GM12892 (cell line): ENCODE results near the gene FABP3.

Experiments used
- DNase-seq: peaks from one replicate; pipeline ENCODE4 v3.0.0; 2011; ENCODE audit not compliant: insufficient read length
- FAIRE-seq: peaks from 2 replicates; lab custom pipeline; 2011; peaks lifted over from hg19 to GRCh38; lab: Jason Lieb, UNC
- POLR2A ChIP-seq: IDR thresholded peaks from 2 replicates; pipeline ENCODE4 v1.6.1; 2011; ENCODE audit warnings: low read depth, low read length, control low read depth
- POLR2AphosphoS5 ChIP-seq: IDR thresholded peaks from 2 replicates; pipeline ENCODE4 v1.6.1; 2011; ENCODE audit warnings: low read depth, low read length, control low read depth
- TAF1 ChIP-seq: IDR thresholded peaks from 2 replicates; pipeline ENCODE4 v1.6.1; 2011; ENCODE audit warnings: low read depth, mild to moderate bottlenecking, control low read depth, low read length, borderline replicate concordance

FABP3 gene

GRCh38 chr1:31362032-31362431 lies 10.8 kb downstream of the FABP3 start:
- no peak for FAIRE-seq
- TF ChIP-seq POLR2AphosphoS5, result no peak
- no peak for TF ChIP-seq TAF1

GRCh38 chr1:31361607-31362006 lies 11.3 kb downstream of the FABP3 start:
- TF ChIP-seq TAF1 (no peak), POLR2A (no peak), POLR2AphosphoS5 (no peak)
- DNase-seq (no peak), FAIRE-seq (no peak)

More at GRCh38 chr1:31362032-31362431, 10.8 kb downstream of the FABP3 start:
- no peak for DNase-seq

- FAIRE-seq (no peak), DNase-seq (no peak)
- TF ChIP-seq POLR2A, result no peak
- no peak for TF ChIP-seq POLR2AphosphoS5
- no peak for TF ChIP-seq TAF1
Measured at GRCh38 chr1:31356427-31356826, 16.4 kb downstream of the FABP3 start.

GRCh38 chr1:31354283-31354682 lies 18.6 kb downstream of the FABP3 start:
- TF ChIP-seq POLR2A, result no peak
- no peak for TF ChIP-seq POLR2AphosphoS5
- no peak for TF ChIP-seq TAF1
- no peak for FAIRE-seq
- no peak for DNase-seq

GRCh38 chr1:31348449-31348848 lies 24.4 kb downstream of the FABP3 start:
- DNase-seq (no peak), FAIRE-seq (no peak)
- TF ChIP-seq POLR2A (no peak), TAF1 (no peak), POLR2AphosphoS5 (no peak)

GRCh38 chr1:31346785-31347184 lies 26.1 kb downstream of the FABP3 start:
- no peak for DNase-seq
- TF ChIP-seq TAF1, result no peak
- TF ChIP-seq POLR2A, result no peak
- no peak for TF ChIP-seq POLR2AphosphoS5
- no peak for FAIRE-seq

GRCh38 chr1:31345635-31346034 lies 27.2 kb downstream of the FABP3 start:
- no peak for TF ChIP-seq POLR2AphosphoS5
- no peak for TF ChIP-seq TAF1
- no peak for DNase-seq
- no peak for FAIRE-seq

GRCh38 chr1:31344503-31344902 lies 28.4 kb downstream of the FABP3 start:
- no peak for DNase-seq
- no peak for FAIRE-seq
- TF ChIP-seq TAF1 (no peak), POLR2AphosphoS5 (no peak), POLR2A (no peak)

GRCh38 chr1:31336687-31337467 lies 36.0 kb downstream of the FABP3 start:
- no peak for TF ChIP-seq POLR2AphosphoS5
- no peak for TF ChIP-seq TAF1
- no peak for TF ChIP-seq POLR2A
- DNase-seq (no peak), FAIRE-seq (no peak)

GRCh38 chr1:31335007-31335406 lies 37.9 kb downstream of the FABP3 start:
- no peak for DNase-seq
- no peak for FAIRE-seq

GRCh38 chr1:31327381-31327780 lies 45.5 kb downstream of the FABP3 start:
- no peak for TF ChIP-seq POLR2A
- no peak for TF ChIP-seq TAF1
- TF ChIP-seq POLR2AphosphoS5, result no peak
- DNase-seq (no peak), FAIRE-seq (no peak)

More at GRCh38 chr1:31335007-31335406, 37.9 kb downstream of the FABP3 start:
- TF ChIP-seq POLR2A (no peak), TAF1 (no peak), POLR2AphosphoS5 (no peak)

GRCh38 chr1:31326461-31326860 lies 46.4 kb downstream of the FABP3 start:
- DNase-seq, result no peak
- no peak for FAIRE-seq
- no peak for TF ChIP-seq TAF1
- no peak for TF ChIP-seq POLR2A
- TF ChIP-seq POLR2AphosphoS5, result no peak

- TF ChIP-seq TAF1 (no peak), POLR2A (no peak), POLR2AphosphoS5 (no peak)
- no peak for FAIRE-seq
- DNase-seq, result no peak
Measured at GRCh38 chr1:31324992-31325391, 47.9 kb downstream of the FABP3 start.
